Measurements from ENCODE around the gene EZR.

The EZR gene

DNA sequence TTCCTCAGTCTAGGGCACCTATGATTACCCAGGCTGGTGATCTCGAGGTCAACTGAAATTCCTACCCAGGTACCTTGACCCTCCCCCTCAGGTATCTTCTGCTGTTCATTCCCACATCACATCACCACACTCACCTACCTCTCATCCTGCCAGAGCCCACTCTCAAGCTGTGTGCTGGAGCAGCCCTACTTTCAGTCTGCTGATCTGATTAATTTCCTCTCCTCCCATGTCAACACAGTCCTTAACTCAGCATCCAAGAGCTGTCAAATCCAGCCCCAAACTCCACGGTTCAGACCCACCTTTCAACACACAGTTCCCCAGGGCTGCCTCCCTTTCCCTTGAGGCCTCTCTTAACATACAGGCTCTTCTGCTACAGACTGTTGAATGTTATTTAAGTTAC is 42.4 kb downstream of the EZR start:
- no peak for DNase-seq (ENCODE audit: low read depth in 2 of 2)

DNA sequence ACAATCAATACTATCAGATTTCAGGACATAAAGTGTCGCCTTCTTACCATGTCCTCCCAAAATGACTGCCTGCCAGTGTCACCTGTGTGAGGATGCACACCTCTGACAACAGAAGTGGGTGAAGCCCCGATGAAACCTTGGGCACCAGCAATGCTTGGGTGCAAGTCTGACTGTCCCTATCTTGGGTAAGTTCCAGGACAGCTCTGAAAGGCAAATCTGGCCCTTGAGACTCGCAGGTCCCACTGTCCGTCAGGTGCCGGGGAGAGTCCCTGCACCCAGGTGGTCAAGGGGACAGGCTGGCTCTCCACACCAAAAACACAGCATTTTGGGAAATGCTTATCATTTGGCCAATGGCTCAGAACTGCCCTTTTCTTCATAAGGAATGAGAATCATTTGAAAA is 43.3 kb downstream of the EZR start:
- DNase-seq (ENCODE audit: low read depth in 2 of 2): no peak

DNA sequence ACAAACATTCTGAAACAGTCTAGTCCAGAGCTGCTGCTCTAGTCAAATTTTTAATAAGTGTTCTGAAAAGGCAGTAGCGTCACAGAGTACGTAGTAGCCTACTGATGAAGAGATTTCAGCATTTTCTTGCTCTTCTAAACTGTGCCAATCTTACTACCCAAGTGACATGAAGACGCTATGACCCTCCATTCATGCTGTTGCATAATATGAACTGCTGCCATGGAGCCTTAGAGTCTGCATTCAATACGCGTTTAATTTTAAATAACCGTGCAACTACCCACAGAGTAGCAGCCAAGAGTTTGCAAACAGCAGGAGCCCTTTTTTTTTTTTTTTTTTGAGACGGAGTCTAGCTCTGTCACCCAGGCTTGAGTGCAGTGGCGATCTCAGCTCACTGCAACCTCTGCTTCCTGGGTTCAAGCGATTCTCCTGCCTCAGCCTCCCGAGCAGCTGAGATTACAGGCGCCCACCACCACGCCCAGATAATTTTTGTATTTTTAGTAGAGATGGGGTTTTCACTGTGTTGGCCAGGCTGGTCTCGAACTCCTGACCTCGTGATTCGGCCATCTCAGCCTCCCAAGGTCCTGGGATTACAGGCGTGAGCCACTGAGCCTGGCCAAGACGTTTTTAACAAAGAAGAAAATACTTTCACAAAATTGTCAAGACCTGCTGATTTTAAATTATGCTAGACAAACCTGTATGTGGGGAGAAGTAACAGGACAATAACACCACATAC is 44.3 kb downstream of the EZR start:
- DNase-seq (ENCODE audit: low read depth in 2 of 2): no peak

DNA sequence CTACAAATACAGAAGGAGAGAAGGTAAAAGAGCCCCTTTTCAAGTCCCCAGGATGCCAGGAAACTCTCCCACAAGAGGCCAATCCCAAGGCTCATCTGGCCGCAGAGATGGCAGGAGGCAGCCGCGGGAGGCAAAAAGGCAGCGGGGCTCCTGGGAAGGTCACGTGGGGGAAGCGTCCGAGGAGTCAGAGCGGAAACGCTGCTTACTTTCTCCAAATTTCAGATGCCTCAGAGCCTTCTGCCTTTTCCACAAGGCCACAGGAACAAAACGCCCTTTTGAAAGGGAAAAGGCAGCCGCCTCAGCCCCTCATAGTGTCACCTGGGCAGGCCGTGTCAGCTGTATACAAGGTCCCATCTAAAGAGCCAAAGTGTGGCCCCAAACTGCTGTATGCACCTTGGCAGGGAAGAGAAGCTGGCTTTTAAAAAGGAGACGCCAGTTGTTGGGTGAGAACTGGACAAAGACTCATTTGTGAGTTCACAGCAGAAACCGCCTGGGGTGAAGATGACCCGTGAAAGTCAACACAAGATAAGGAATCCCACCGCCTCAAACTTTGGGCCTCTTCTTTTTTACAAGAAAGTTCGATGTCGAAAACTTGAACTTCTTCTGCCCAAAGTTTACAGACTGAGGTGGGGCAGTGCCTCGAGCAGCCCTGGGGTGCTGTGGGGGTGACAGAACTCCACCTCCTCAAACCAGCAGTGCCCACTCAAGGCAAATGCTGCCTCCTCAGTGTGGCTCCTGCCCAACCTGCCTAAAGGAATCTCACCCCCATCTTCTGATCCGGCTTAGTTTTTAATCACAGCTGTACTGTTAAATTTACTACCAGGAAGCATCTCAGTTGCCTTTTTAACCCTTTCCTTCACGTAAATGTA is 45.4 kb downstream of the EZR start:
- no peak for DNase-seq (ENCODE audit: low read depth in 2 of 2)

DNA sequence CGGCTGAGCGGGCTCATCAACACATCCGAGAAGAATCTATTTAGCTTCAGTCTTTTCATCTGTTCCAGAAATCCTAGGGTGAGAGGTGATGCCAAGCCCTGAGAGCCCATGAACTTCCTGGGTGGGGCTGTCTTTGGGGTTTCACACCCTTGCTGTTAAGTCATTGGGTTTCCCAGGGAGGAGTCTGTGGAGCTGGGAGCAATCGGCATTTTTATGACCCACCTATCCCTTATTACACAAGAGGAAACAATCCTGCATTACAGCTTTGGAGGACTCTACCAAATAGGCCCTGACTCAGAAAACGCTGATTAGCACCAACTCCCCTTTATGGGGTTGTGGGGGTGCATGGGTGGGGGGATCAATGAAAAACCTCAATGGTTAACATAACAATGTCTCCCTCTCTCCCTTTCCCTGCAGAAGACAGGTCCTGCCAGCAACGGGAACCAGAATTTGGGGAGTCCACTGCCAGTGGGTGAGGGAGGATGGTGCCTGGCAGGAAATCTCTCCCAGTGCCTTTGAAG is 46.3 kb downstream of the EZR start:
- no peak for DNase-seq (ENCODE audit: low read depth in 2 of 2)

DNA sequence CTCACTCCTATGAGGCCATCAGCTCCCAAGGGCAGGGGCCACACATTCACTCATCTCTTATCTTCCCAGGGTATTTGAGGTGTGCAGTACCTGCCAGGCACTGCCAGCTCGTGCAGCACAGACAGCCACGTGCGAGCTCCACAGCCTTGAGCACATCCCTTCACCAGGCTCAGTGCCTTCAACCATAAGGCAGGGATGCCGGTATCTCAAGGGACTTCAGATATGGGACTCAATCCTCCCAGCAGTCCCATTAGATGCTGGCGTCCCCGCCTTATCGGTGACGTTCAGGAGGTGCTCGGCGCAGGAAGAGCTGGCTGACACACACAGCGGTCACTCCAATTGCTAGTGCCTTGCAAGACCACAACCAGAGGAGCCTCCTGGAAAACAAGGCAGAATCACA is 47.0 kb downstream of the EZR start:
- no peak for DNase-seq (ENCODE audit: low read depth in 2 of 2)

DNA sequence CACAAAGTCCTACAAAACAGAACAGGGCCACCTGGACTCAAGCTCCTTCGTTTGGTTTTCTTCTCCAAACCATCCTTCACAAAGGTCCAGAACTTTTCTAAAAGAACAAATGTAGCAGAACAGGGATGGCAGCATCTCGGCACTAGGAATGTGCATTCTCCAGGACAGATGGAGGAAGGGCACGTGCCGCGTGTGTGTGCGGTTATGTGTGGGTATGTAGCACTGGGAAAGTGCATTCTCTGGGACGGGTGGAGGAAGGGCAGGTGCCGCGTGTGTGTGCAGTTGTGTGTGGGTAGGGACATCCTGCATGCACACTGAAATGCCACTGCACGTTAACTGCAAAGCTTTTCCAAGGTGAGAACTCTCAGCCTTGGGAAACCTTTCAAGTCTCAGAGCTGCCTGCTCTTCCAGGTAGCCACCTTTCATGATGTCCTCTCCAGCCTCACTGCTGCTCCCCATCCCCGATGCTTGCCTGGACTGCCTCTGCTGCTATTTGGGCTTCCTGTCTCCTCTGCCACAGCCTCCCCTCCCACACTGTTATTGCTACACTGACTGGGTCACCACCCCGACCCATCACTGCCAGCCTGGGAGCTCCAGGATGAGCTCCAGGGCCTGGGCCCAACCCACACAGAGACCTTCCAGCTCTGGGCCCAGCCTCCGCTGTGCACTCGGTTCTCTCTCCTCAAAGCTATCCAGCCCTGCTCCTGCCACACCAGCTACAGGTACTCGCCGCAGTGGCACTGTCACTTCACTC is 47.6 kb downstream of the EZR start:
- no peak for DNase-seq (ENCODE audit: low read depth in 2 of 2)

DNA sequence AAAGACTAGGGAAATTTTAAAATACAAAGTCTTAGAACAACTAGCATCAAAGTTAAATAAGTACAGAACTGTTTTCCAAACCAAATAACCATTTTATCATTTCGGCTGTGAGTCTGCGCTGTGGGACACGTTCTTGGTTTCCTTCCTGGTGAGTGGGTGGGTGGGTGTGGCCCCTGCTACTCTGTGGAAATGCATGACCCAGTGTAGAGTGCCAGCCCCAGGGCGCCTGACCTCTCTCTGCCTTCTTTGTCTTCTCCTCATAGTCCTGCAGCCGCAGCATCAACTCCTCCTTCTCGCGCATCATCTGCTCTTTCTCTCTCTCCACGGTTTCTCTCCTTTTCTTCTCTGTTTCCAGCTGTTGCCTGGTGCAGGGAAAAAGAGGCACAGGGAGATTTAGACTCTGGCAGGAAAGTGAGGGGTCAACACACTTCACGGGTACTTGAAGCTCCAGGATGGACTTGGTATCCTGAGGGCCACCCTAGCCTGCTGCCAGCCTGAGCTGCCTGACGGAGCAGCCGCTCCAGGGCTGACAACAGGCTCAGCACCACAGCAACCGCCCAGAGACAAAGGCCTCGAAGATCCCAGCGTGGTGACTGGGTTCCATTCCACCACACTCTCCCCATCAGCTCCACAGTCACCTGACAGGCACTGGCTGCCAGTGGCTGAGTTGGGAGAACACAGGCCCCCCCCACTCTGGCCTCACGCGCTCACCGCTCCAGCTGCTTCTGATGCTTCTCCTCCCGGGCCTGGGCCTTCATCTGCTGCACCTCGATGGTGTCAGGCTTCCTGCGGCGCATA is 48.4 kb downstream of the EZR start:
- DNase-seq (ENCODE audit: low read depth in 2 of 2): no peak

DNA sequence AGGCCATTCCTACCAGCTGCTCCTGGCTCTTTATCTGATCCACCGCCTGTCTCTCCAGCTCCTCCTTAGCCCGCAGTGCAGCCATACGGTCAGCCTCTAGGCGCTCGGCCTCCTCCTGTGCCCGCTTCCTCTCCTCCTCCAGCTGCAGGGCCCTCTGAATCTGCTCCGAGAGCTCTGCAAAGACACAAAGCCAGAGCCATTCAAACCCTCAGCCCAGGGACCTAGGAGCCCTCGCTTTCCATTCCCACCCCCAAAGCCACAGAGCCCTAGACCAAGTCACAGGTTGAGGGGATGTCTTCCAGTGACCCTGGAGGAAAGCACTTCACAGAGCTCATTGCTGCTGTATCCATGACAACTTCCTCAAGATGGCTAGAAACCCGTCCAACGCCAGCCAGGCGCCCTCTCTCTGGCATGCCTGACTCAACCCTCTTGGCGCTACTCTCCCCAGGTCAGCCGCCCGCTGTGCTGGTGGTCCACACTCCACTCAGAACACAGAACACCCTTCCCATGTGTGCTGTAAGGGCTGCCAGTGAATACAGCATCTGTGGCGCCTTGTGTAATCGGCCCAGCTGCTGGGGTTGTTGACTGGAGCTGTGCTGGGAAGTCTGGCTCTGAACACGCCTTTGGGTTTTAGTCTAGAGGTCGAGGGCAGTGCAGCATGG is 49.3 kb downstream of the EZR start:
- DNase-seq (ENCODE audit: low read depth in 2 of 2): no peak

DNA sequence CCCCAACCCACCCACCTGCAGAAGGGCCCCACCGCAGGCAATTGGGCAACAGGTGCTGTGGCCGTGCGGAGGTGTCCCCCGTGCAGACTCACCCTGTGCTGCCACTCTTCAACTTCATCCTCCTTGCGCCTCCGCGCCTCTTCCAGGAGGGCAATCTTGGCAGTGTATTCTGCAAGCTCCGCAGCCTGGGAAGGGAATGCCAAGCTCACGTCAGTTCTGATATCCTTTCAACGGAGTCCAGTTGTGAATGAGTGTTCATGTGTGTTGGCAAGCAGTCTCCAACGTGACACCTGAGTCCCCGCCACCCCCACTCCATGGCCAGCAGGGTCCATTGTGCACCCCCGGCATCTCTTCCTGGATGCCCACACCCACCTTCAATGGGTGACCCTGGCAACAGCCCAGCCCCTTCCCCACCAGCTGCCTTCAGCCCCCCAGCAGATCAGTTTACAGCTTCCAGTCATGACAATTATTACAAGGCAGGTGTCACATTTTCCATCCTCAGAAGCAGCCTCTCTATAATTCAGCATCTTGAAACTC is 49.9 kb downstream of the EZR start:
- DNase-seq (ENCODE audit: low read depth in 2 of 2): no peak

DNA sequence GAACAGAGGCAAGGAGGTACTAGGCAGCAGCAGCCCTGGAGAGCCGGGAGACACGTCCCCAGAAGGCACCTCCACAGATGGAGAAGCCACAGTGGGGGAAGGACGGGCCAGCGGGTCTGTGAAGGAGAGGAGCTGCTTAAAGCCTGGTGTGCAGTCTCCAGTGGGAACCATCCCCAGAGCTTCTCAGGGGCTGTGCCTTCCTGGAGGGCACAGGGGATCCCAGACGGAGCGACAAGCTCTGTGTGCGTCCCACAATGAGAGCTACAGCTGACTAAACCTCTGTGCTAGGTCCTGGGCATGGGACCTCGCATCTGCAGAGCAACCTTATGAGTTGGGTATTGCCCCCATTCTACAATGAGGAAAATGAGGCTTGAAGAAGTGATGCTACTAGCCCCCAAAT is 50.7 kb downstream of the EZR start:
- DNase-seq (ENCODE audit: low read depth in 2 of 2): no peak

DNA sequence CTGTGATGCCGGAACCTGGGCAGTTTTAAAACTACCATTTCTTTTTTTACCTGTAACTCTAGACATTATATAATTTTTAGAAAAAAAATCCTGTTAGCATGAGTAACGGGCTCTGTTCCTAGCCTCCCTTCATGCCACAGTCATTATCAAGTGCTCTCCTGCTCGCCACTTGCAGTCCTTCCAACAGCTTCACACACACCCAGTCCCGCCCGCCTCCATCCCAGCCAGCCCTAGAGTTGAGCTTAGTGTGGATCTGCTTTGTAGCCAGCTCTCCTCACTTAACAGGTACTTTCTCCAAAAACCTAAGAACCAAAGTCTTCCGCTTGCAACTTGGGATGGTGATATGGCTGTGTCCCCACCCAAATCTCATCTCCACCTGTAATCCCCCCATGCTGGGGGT is 51.5 kb downstream of the EZR start:
- no peak for DNase-seq (ENCODE audit: low read depth in 2 of 2)

DNA sequence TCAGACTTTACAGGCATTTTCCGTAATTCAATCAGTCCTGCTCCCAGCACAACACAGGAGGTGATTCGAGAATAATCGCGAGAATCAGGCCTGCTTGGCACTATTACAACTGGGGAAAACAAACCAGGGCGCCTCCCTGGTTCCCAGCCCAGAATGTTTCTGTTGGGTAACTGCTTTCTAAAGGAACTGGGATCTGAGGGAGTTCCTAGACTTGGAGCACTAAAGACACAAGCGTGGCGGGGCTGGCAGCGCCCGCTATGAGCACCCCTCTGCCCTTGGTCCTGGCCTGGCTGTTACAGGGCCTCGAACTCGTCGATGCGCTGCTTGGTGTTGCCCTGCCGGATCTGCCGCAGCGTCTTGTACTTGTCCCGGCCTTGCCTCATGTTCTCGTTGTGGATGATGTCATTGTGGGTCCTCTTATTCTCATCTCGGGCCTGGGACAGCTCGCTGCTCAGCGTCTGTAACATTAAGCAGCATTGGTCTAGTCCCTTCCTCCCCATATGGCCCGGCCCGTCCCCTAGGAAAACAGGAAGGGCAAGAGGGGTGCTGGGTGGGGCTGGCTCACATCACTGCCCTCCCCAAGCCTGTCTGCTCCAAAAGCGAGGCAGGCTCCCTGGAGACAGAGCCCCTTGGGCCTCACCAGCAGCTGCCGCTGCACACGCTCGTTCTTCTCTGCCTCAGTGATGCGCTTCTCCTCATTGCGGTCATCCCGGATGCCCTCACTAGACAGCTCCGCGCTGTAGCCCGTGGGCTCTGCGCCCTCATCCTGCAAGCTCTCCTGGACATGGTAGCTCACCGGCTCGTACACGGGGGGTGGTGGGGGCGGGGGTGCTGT is 52.3 kb downstream of the EZR start:
- no peak for DNase-seq (ENCODE audit: low read depth in 2 of 2)

DNA sequence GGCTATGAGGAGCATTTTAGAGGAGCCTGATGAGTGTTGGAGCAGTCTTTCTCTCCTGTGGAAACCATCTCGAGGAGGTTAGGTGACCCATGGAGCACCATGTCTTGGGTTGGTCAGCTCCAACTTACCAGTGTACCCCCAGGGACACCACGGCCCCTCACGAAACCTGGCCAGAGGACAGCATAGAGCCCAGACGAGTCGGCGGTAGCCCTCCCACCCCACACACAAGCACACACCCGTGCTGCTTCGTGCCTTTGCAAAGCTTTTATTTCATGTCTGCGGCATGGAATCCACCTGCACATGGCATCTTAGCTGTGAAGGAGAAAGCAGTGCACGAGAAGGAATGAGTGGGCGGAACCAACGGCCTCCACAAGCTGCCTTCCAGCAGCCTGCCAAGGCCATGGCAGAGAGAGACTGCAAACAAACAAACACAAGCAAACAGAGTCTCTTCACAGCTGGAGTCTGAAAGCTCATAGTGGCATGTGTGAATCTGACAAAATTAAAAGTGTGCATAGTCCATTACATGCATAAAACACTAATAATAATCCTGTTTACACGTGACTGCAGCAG is 53.6 kb downstream of the EZR start:
- no peak for DNase-seq (ENCODE audit: low read depth in 2 of 2)

DNA sequence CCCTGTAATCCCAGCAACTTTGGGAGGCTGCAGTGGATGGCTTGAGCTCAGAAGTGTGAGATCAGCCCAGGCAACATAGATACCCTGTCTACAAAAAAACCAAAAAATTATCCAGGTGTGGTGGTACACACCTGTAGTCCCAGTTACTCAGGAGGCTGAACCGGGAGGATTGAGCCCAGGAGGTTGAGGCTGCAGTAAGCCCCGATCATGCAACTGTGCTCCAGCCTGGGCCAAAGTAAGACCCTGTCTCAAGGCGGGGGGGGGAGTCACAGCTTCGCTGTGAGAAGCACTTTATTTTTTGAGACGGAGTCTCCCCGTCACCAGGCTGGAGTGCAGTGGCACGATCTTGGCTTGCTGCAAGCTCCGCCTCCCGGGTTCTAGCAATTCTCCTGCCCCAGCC is 54.2 kb downstream of the EZR start:
- DNase-seq (ENCODE audit: low read depth in 2 of 2): no peak

DNA sequence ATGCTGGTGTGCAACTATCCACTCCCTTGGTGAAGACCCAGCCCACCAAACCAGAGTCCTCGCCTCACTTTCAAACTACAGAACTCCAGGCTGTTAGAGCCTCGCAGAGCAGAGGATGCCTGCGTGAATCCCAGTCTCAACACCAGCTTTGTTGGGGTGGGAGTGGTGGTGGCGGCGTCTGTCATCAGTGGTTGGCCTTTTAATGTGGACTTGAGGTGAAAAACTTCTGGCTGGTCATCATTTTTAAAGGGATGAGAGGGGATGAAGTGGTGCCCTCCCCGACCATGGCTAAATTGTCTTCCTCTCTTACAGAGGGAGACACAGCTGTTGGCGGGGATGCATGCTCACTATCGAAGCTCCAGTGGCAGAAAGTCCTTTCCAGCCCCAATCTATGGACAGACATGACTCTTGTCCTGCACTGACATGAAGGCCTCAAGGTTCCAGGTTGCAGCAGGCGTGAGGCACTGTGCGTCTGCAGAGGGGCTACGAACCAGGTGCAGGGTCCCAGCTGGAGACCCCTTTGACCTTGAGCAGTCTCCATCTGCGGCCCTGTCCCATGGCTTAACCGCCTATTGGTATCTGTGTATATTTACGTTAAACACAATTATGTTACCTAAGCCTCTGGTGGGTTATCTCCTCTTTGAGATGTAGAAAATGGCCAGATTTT is 54.9 kb downstream of the EZR start:
- no peak for DNase-seq (ENCODE audit: low read depth in 2 of 2)

DNA sequence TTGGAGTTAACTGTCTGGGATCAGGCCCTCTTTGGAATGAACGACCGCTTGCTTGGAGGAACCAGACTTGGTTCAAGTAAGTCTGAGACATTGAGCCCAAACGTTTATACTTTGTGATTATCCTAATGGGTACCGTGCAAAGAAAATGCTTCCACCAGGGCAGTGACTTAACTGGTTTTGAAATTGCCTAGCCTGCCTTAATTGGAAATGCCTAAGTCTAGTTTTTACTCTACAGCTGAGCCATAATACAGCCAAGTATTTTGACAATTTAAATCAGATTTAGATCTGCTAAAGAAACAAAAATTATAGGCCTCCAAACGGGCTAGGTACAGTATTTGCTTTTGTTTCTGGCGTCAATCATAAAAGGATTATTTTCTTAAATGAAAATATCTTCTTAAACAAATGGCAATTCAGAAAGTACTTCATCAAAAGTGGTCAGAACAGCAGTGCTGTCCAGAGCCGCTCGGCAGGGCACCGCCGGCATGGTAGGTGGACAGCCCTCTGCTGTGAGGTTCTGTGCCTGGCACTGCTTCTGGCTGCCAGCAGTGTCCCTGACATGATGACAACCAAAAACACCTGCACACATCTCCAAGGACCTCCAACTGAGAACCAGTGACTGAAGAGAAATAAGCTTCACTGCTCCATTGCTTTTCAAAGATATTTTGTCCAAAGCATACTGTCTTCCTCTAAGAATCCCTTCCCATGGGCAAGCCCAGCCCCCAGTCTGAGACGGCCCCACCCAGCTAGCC is 55.6 kb downstream of the EZR start:
- DNase-seq (ENCODE audit: low read depth in 2 of 2): no peak

DNA sequence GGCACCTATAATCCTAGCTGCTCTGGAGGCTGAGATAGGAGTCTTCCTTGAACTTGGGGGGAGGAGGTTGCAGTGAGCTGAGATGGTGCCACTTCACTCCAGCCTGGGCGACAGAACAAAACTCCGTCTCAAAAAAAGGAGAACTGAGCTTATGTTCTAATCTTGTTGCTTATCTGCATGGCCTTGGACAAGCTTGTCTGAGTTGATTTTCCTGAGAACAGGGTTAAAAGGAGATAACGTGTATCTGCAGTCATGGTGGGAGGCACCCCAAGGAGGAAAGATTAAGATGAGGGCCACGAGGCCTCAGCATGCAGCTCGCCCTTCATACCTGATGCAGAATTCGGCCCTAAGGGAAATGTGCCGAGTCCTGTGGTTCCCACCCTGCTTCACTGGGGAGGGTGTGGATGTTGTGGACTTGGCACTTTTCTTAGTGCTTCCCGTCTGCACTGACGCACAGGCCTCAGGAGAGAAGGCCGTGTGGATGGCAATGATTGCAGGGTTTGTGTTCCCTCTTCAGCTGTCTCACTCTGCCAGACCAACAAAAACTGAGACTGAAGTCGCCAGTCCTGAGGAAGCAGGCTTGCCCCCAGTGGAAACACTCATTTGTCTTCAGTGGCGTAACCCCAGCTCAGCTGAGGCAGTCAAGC is 56.3 kb downstream of the EZR start:
- no peak for DNase-seq (ENCODE audit: low read depth in 2 of 2)
